Astrocyte of the cerebellum (primary cell): Measurements from ENCODE around the gene PDE8A.
A peak's percentile ranks its signal among the peaks of the same experiment; 100 is the strongest.

ENCODE experiments used
- DNase-seq: peaks from one replicate; pipeline ENCODE4 v3.0.0-alpha.2; 2011; ENCODE audit warnings: low read depth
- H3K4me3 ChIP-seq: 2 replicates; pipeline ENCODE4 v1.5.1; 2011; ENCODE audit warnings: mild to moderate bottlenecking, low read depth, low read length, moderate library complexity
- in situ Hi-C: cut with HindIII; loops from 2 replicates; pipeline ENCODE4 v1.10.0; 2017; ENCODE audit warnings: low sequenced_read_pairs
- TF ChIP-seq, protein P1 (sequence below): IDR thresholded peaks from 2 replicates; pipeline ENCODE4 v1.5.1; 2012; ENCODE audit warnings: low read length, low read depth, moderate library complexity, mild to moderate bottlenecking; ENCODE audit errors: missing control alignments

PDE8A gene

DNA sequence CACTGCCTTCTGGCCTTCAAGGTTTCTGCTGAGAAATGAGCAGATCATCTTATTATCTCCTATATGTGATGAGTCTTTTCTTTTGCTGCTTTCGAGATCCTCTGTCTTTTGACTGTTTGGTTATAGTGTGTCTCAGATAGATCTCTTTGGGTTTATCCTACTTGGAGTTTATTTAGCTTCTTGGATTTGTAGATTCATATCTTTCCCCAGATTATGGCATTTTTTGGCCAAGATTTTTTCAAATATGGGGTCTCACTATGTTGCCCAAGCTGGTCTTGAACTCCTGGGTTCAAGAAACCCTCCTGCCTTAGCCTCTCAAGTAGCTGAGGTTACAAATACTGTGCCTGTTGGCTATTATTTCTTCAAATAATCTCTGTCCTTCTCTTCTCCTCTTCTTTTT, 150.3 kb downstream of the PDE8A start:
- in situ Hi-C loops = no loop called here
- TF ChIP-seq, protein P1, sequence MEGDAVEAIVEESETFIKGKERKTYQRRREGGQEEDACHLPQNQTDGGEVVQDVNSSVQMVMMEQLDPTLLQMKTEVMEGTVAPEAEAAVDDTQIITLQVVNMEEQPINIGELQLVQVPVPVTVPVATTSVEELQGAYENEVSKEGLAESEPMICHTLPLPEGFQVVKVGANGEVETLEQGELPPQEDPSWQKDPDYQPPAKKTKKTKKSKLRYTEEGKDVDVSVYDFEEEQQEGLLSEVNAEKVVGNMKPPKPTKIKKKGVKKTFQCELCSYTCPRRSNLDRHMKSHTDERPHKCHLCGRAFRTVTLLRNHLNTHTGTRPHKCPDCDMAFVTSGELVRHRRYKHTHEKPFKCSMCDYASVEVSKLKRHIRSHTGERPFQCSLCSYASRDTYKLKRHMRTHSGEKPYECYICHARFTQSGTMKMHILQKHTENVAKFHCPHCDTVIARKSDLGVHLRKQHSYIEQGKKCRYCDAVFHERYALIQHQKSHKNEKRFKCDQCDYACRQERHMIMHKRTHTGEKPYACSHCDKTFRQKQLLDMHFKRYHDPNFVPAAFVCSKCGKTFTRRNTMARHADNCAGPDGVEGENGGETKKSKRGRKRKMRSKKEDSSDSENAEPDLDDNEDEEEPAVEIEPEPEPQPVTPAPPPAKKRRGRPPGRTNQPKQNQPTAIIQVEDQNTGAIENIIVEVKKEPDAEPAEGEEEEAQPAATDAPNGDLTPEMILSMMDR = no peak
- H3K4me3 ChIP-seq = no peak overlapping the region
- no peak for DNase-seq

DNA sequence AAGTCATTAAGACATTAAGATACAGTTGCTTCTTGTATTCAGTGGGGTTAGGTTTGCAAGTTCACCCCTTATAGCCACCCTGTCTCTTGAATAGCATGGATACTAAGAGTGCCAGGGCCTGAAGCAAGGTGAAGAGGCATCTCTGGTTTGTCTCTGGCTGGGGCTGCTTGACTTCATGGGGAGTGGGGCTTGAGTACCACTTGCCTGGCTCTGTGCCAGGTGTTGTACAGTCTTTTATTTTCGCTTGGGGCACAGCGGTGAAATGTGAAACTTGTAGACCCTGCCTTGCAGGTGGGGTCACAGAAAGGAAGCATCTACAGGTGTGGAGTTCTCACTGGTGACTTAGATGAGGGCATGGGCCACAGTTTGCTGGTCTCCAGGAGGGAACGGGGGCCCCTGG, 152.1 kb downstream of the PDE8A start:
- in situ Hi-C loops = no loop called here

DNA sequence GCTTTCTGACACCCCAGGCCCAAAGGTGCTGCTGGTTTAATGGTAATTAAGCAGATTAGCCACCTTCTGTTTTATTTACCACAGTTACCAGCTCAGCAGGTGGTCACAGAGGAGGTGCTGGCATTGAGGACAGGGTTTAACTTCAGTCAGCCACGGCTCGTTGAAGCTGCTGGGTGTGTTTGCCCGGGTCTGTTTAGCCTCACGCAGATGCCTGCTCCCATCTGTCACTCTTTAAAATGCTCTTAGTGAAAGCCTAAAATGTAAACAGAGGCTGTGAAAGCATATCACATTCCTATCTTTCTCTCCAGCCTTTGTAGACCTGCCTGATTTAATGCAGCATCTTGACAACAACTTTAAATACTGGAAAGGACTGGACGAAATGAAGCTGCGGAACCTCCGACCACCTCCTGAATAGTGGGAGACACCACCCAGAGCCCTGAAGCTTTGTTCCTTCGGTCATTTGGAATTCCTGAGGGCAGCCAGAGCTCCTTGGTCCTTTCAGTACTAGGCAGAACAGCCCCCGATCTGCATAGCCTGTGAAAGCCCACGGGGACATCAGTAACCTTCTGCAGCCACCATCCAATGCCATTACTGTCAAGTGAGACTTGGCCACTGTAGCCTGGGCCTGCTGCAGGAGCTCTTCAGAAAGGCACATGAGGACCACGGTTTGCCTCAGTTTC, 156.0 kb downstream of the PDE8A start:
- DNase-seq = no peak
- H3K4me3 ChIP-seq = no peak overlapping the region
- TF ChIP-seq, protein P1 = no peak
- in situ Hi-C loops = no loop called here

More for the DNA sequence above, 152.1 kb downstream of the PDE8A start:
- no peak overlapping the region for H3K4me3 ChIP-seq
- TF ChIP-seq, protein P1 = no peak
- DNase-seq = no peak

DNA sequence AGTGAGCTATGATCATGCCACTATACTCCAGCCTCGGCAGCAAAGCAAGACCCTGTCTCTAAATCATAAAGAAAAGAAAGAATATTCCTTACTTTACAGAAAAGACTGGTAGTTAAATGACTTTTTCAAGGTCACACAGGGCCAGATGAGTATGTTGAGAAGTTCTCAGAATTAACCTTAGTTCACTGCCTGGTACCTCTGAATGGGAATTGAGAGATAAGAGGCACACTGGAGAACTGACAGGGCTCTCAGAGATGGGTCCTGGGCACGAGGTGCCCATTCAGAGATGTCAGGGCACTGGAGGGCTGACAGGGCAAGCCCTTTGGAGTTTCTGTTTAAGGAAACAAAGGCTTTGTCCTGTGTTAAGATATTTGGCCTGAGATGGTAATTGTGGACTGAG, 157.7 kb downstream of the PDE8A start:
- no peak for DNase-seq
- in situ Hi-C loops = no loop called here
- TF ChIP-seq, protein P1 = no peak

DNA sequence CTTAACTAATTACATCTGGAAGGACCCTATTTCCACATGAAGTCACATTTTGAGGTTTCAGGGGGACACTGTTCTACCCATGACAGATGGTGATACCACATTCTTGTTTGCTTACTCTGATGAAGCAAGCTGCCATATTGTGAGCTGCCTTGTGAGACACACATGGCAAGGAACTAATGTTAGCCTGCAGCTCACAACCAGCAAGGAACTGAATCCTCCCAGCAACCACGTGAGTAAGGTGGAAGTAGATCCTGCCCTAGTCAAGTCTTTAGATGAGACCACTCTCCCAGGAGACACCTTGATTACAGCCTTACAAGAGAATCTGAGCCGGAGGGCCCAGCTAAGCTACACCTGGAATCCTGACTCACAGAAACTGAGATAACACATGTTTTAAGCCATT, 160.1 kb downstream of the PDE8A start:
- DNase-seq = no peak
- H3K4me3 ChIP-seq = no peak overlapping the region
- in situ Hi-C loops = no loop called here
- TF ChIP-seq, protein P1 = no peak

More for the DNA sequence above, 157.7 kb downstream of the PDE8A start:
- H3K4me3 ChIP-seq = no peak overlapping the region

DNA sequence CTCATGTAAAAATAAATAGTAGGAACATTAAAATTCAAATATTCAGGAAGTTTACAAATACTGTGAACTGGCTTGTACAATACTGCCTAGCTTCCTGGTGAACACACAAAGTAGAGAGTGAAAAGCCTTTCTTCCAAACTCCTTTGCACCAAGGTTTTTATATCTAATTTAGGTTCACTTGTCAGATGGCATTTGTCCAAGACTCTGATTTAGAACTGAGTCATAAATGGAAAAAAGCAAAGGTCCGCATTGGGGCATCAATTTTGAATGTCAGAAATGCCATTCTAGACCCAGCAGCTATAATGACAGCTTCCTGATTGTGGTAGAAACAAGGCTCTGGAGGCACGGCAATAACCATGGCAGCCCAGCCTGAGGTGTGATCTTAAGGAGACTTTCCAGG, 160.7 kb downstream of the PDE8A start:
- DNase-seq = peak; percentile 28
- in situ Hi-C loops = no loop called here
- TF ChIP-seq, protein P1 = no peak
- H3K4me3 ChIP-seq = no peak overlapping the region
